NCI-H526 treated with DMSO at 0.1 percent for 48 hours (cell line): Measurements from ENCODE around the gene KCNT1.

ENCODE experiments used
- DNase-seq: peaks from one replicate; lab custom pipeline; 2025; lab: John Stamatoyannopoulos, UW

Gene KCNT1

GRCh38 chr9:135673941-135674340 lies 28.0 kb upstream of the KCNT1 start:
- DNase-seq: peak; percentile 4

- DNase-seq: no peak
Observed at GRCh38 chr9:135674977-135675376, 27.0 kb upstream of the KCNT1 start.

GRCh38 chr9:135676891-135677290 lies 25.1 kb upstream of the KCNT1 start:
- DNase-seq: no peak

GRCh38 chr9:135677641-135678168 lies 24.3 kb upstream of the KCNT1 start:
- no peak for DNase-seq

GRCh38 chr9:135678236-135679017 lies 23.6 kb upstream of the KCNT1 start:
- no peak for DNase-seq

GRCh38 chr9:135680056-135680455 lies 21.9 kb upstream of the KCNT1 start:
- no peak for DNase-seq

GRCh38 chr9:135681161-135681560 lies 20.8 kb upstream of the KCNT1 start:
- DNase-seq: no peak

- DNase-seq: no peak
Observed at GRCh38 chr9:135683401-135684034, 18.5 kb upstream of the KCNT1 start.

GRCh38 chr9:135684691-135685090 lies 17.3 kb upstream of the KCNT1 start:
- no peak for DNase-seq

GRCh38 chr9:135687216-135687615 lies 14.8 kb upstream of the KCNT1 start:
- DNase-seq: no peak

GRCh38 chr9:135689011-135689410 lies 13.0 kb upstream of the KCNT1 start:
- DNase-seq: no peak

- DNase-seq: no peak
Observed at GRCh38 chr9:135690836-135691570, 11.0 kb upstream of the KCNT1 start.

GRCh38 chr9:135692410-135692809 lies 9.6 kb upstream of the KCNT1 start:
- no peak for DNase-seq

GRCh38 chr9:135693265-135693664 lies 8.7 kb upstream of the KCNT1 start:
- DNase-seq: no peak

- DNase-seq: no peak
Observed at GRCh38 chr9:135693771-135694170, 8.2 kb upstream of the KCNT1 start.

GRCh38 chr9:135694414-135694813 lies 7.6 kb upstream of the KCNT1 start:
- DNase-seq: no peak

GRCh38 chr9:135695036-135695435 lies 6.9 kb upstream of the KCNT1 start:
- no peak for DNase-seq

GRCh38 chr9:135695642-135696041 lies 6.3 kb upstream of the KCNT1 start:
- DNase-seq: no peak

- DNase-seq: no peak
Observed at GRCh38 chr9:135696446-135696845, 5.5 kb upstream of the KCNT1 start.

- DNase-seq: no peak
Observed at GRCh38 chr9:135697226-135697625, 4.8 kb upstream of the KCNT1 start.

GRCh38 chr9:135698236-135698635 lies 3.7 kb upstream of the KCNT1 start:
- no peak for DNase-seq

GRCh38 chr9:135698767-135699166 lies 3.2 kb upstream of the KCNT1 start:
- no peak for DNase-seq

GRCh38 chr9:135699440-135699839 lies 2.5 kb upstream of the KCNT1 start, which contains the start of gene SOHLH1:
Gene SOHLH1 (minus strand): TSS chr9:135699481. CDS start chr9:135699467, 14 bp downstream.
- DNase-seq: no peak
